GM21526 (cell line): ENCODE results near the gene CMBL.
"Not testable (repeated sequence)": the region's sequence is repeated elsewhere in the genome, so short reads cannot be mapped to it uniquely, and the experiment has no call there.

Experiments used
- ATAC-seq: cut with Tn5 transposase; IDR thresholded peaks from one replicate; pipeline ENCODE4 v1.9.1; 2021; ENCODE audit warnings: moderate library complexity; ENCODE audit not compliant: unreplicated experiment, low FRiP score

Gene CMBL

GRCh38 chr5:10286862-10287227 lies 20.9 kb downstream of the CMBL start:
- no peak for ATAC-seq

GRCh38 chr5:10286162-10286861 lies 21.4 kb downstream of the CMBL start:
- ATAC-seq = no peak

- not testable (repeated sequence) for ATAC-seq
Observed at GRCh38 chr5:10285362-10285761, 22.3 kb downstream of the CMBL start.

GRCh38 chr5:10283927-10284635 lies 23.6 kb downstream of the CMBL start:
- peak; percentile 94 for ATAC-seq

- no peak for ATAC-seq
Observed at GRCh38 chr5:10279925-10280720, 27.6 kb downstream of the CMBL start.

- no peak for ATAC-seq
Observed at GRCh38 chr5:10279328-10279727, 28.4 kb downstream of the CMBL start.

GRCh38 chr5:10278658-10279279 lies 28.9 kb downstream of the CMBL start:
- no peak for ATAC-seq

GRCh38 chr5:10277773-10278630 lies 29.7 kb downstream of the CMBL start:
- no peak for ATAC-seq

- no peak for ATAC-seq
Observed at GRCh38 chr5:10276691-10277090, 31.0 kb downstream of the CMBL start.

GRCh38 chr5:10275991-10276390 lies 31.7 kb downstream of the CMBL start:
- no peak for ATAC-seq

- ATAC-seq = no peak
Observed at GRCh38 chr5:10275460-10275859, 32.2 kb downstream of the CMBL start.

GRCh38 chr5:10272875-10273209 lies 34.9 kb downstream of the CMBL start:
- ATAC-seq = not testable (repeated sequence)

GRCh38 chr5:10272053-10272874 lies 35.4 kb downstream of the CMBL start:
- ATAC-seq = no peak

- ATAC-seq = no peak
Observed at GRCh38 chr5:10268100-10268499, 39.6 kb downstream of the CMBL start.

GRCh38 chr5:10266839-10267238 lies 40.9 kb downstream of the CMBL start:
- no peak for ATAC-seq

- ATAC-seq = no peak
Observed at GRCh38 chr5:10266137-10266536, 41.6 kb downstream of the CMBL start.

GRCh38 chr5:10265245-10266109 lies 42.2 kb downstream of the CMBL start:
- no peak for ATAC-seq

- ATAC-seq = no peak
Observed at GRCh38 chr5:10264604-10265003, 43.1 kb downstream of the CMBL start.
